NCI-H2227 treated with DMSO at 0.1 percent for 48 hours (cell line): ENCODE results near the gene NUCB1.
"Not testable (repeated sequence)": the region's sequence is repeated elsewhere in the genome, so short reads cannot be mapped to it uniquely, and the experiment has no call there.

Experiments used
- DNase-seq: peaks from one replicate; lab custom pipeline; 2025; lab: John Stamatoyannopoulos, UW

Gene NUCB1

DNA sequence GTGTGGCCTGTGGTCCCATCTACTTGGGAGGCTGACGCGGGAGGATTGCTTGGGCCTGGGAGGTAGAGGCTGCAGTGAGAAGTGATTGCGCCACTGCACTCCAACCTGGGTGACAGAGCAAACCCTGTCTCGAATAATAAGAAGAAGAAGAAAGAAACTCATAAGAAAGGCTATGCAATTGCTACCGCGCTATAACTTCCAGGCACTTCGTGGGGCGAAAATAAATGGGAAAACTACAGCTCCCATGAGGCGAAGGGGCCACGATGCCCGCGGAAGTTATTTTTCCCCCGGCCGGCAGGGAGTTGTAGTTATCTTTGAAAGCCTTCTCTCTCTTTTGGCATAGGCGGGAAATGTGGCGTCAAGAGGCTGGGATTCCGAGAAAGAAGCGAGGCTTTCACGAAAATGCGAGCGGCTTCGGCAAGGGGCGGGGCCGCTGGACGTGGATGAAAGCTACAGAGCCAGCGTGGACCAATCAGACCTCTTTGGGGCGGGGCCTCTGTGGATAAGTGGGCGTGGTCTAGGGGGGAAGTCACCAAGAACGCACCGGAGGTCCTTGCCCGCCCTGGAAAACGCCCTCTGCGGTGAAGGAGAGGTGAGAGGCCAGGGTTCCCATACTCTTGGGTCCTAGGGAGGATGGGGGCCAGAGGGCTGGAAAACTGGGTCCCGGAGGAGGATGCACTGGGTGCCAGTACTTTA is at the start of gene NUCB1:
TSS of gene NUCB1 (plus strand) at position 532 of the 696 bp plus-strand sequence. CDS start 485 bp downstream, outside the sequence.
- DNase-seq: peak; percentile 86

DNA sequence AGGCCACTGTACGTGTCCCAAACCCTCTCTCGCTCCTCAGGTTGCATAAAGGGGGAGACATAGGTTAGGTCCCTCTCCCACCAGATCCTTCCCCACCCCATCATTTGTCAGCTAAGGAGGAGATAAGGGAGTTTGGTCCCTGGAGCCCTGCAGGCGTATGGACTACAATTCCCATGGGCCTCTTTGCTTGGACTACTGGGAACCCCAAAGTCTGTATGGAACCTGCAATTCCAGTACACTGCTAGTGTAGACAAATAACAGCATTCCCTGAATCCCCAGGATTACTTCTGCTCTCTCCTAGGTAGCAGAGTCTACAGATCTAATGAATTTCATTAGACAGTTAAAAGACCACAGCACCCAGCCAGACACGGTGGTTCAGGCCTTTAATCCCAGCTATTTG is 47.8 kb upstream of the NUCB1 start:
- no peak for DNase-seq

DNA sequence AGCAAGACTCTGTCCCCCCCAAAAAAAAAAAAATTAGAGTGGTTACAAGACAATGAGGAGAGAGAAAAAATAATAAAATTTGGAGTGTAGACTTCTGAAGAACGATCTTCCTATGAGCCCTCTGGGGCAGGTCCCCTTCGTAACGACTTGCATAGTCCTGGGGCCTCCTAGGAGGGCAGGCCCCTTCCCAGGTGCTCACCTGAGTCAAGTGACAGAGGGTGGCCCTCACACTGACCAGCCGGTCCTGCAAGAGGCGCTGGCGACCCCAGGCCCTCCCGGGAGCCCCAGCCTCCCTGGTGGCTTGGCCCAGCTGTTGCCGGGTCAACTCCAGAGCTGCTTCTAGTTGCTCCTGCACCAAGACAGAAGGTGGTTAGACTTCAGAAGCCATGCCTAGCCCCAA is 46.6 kb upstream of the NUCB1 start:
- no peak for DNase-seq

DNA sequence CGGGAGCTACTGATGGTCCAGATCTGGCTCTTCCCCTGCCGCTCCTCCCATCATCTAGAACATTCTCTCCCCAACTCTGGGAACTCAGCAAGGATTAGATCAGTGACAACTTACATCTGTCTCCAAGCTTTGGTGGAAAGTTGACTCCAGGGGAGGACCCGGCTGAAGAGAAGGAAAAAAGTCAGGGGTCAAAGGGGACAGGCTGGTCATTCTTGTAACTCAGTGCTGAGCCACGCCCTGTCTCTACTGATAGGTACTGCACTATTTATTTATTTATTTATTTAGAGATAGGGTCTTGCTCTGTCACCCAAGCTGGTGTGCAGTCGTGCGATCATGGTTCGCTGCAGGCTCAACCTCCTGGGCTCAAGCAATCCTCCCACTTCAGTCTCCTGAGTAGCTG is 46.0 kb upstream of the NUCB1 start:
- DNase-seq: no peak

DNA sequence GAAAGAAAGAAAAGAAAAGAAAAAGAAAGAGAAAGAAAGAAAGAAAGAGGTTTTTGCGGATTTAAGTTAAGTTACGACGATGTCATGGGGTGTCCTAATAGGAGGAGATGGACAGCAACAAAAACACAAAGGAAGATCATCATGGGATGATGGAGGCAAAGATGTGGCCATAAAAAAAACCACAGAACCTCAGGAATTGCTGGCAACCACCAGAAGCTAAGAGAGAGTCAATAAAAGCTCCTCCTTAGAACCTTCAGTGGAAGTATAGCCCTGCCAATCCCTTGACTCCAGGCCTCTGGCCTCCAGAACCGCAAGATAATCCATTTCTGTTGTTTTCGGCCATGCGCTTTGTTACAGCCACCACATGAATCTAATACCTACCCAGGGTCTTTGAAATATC is 43.2 kb upstream of the NUCB1 start:
- no peak for DNase-seq

DNA sequence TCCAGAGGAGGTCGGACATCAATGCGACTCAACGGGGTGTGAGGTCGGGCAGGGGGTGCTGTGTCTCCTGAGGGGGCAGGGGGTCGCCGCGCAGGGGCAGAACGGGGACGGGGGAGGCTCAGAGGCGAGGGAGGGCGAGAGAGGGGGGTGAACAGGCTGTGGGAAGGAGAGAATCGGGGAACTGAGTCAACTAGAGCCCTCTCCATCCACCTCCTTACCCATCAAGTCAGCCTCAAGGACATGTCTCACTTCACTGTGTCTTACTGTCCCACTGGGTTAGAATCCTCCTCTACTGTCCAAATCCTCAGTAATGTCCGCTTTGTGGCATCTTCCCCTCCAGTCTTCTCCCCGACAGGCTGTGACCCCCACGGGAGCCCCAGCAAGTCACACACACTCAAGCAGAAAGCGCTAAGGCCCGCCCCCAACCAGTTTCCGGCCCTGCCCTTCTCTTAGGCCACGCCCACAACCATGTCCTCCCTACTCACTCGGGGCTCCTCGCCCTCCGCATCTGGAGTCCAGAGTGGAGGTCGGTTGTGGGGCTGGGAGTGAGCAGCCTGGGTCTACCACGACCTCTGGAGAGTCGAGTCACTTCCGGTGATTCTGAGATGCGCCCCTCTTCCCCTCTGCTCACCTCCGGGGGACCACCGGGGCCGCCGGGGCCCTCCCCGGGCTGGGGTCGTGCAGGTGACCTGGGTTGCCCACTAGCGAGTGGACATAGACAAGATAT is 41.0 kb upstream of the NUCB1 start:
- DNase-seq: no peak

DNA sequence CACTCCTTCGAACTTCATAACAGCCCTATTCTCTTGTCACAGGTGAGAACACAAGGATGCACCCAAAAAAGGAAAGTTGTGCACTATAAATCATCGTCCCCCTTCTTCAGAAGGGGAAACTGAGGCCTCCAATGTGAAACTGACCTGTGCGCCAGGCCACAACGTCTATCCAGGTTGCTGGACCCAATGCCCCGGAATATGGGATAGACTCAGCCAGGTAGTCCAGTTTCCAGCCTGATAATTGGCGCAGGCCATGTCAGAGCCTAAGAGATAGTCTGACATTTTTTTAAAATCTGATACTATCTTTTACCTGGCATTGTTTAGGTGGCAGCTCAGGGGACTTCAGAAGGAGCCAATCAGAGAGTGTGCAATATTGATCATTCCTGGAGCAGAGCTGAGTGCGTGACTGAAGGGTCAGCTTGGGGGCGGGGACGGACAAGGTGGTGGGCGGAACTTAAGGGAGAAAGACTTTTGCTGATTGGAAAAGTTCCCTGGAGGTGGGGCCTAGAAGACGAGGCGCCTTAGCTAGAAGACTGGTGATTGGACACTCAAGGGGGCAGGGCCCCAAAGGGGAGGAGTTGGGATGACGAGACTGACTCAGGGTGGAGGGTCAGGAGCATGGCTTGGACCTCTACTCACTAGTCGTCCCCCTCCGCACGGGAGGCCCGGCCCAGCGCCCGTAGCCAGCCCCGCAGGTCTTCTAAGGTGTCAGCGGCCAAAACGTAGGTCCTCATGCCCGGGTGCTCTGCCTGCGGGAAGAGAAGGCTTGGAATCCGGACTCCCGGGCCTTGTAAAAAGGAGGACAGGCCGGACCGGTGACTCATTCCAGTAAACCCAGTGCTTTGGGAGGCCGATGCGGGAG is 40.2 kb upstream of the NUCB1 start:
- DNase-seq: no peak

DNA sequence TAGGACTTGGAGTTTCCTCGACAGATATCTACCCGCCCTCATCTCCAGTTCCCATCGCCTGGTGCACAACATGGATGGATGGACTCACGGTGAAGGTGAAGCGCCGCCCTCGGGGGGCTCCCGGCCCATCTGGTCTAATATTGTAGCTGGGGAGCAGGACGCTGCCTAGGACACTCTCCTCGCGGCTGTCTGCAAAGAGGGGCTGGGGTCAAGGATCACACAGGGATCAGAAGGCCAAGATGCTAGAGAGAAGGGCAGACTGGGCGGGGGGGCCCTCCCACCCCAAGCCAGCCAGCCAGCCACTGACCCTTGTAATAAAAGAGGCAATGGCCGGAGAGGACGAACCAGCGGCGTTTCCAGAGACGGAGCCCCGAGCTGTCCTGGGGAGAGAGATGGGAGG is 38.8 kb upstream of the NUCB1 start:
- DNase-seq: no peak

DNA sequence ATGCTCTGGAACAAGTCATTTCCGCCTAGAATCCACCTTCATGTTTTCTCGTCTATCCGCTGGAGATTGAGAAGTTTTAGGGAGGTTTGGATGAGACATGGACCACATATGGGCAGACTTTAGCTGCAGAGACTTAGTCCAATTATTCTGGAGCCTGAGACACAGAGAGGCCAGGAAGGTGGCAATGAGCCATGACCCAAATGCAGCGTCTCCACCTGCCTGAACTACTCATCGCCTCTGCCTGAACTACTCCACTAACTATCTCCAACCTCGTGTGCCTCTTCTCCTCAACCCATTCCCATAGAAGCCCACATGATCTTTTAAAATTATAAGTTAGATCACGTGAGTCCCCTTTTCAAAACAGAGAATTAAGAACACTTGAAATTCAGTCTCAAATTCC is 37.3 kb upstream of the NUCB1 start:
- no peak for DNase-seq

DNA sequence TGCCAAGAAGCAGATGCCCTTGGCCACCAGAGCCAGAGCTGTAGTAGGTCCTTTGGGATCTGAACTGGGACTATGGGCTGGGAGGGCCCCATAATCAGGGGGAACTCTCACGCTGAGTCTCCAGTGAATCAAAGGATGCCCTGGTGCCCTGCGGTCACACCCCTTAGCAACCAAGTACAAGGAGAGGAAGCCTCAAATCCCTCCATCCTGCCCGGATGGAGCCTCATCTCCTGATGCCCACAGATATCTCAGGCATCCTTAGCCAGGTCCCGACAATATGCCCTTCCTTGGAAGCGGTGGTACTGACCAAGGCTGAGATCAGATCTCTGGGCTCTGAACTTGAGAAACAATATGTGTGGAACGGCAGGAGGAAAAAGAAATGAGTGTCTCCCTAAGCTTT is 33.4 kb upstream of the NUCB1 start:
- no peak for DNase-seq

DNA sequence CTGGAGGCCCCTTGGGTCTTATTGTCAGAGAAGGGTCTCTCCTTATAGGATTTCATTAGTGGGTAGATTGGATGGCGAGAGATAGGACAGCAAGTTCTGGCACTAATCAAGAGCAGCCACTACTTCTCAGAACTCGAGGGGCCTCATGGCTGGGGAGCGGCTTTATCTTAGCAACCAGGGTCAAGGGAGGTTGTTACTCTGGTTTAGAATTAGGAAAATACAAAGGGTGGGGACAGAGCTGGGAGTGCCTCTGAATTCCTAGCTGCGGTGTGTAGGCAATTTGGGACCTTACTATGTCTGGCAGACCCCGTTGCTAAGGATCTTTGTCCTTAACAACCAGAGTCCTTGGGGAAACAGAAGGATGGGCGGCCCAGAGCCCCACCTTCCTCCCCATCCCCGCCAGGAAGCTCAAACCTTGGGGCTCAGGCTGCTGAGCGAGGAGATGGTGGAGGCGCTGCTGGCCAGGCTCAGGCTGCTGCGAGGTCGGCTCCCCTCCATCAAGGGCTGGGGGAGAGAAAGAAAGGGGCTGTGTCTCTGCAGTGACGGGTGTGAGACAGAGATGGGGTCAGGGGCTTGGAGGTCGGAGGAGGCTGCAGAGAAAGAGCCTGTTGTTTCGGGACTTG is 32.9 kb upstream of the NUCB1 start:
- DNase-seq: no peak

DNA sequence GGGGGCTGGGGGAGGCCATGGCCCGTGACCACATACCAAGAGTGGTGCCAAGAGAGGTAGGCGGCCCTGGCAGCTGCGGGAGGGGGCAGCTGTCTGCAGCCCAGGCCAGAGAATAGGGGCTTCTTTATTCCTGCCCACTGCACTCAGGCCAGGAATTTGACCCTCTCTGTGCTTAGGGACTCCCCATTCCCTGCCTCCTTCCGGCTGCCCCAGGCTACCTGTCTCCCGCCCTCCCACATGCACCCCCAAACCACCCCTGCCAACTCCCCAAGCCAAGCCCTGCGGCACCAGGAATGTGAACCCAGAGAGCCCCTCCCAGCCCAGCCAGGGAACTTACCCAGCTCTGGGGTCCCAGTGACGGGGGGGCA is 32.4 kb upstream of the NUCB1 start:
- DNase-seq: no peak

DNA sequence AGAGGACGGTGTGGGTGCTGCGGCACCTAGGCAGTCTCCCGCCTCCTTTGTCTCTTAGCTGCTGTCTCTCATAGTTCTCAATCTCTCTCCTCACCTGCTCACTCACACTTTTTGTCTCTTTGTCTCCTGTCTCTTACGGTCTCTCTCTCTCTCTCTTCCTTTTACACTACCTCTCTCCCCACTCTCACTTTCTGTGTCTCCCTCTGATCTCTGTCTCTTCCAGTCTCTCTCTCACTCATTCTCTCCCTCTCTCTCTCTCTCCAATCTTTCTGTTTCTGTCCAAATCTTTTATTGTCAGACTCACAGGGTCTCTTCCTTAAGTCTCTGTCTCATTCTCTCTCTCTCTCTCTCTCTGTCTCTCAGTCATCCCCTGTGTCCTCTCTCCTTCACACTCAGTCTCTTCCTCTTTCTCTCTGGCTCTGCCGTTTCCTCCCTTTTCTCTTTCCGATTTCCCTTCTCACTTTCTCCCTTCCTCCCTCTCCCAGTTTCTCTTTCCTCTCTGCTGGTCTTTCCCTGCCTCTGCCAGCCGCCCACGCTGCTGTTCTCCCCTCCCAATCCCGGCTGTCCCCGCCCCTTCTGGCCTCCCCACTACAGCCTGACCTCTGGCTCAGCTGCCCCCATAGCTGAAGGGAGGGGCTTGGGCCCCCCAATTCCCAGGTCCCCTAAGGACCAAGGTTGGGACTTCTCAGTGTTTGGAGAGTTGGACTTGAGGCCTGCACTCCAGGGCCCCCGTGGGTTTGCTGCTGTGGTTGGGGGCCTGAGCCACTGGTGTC is 31.8 kb upstream of the NUCB1 start, which contains the start of gene PLEKHA4:
TSS of gene PLEKHA4 (minus strand) at position 504 of the 773 bp plus-strand sequence. CDS start 997 bp downstream, outside the sequence.
- DNase-seq: no peak

DNA sequence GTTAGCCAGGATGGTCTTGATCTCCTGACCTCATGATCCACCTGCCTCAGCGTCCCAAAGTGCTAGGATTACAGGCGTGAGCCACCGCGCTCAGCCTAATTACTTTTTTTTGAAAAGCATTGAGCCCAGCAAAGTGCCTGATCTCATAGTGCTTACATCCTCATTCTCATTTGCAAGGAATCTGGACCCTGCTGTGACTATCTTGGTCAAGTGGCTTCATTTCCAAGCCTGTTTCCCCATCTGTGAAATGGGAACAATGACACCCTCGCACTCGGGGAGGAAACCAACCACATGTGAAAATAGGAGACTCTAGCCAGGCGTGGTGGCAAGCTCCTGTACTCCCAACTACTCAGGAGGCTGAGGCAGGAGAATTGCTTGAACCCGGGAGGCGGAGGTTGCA is 30.1 kb upstream of the NUCB1 start:
- DNase-seq: no peak

DNA sequence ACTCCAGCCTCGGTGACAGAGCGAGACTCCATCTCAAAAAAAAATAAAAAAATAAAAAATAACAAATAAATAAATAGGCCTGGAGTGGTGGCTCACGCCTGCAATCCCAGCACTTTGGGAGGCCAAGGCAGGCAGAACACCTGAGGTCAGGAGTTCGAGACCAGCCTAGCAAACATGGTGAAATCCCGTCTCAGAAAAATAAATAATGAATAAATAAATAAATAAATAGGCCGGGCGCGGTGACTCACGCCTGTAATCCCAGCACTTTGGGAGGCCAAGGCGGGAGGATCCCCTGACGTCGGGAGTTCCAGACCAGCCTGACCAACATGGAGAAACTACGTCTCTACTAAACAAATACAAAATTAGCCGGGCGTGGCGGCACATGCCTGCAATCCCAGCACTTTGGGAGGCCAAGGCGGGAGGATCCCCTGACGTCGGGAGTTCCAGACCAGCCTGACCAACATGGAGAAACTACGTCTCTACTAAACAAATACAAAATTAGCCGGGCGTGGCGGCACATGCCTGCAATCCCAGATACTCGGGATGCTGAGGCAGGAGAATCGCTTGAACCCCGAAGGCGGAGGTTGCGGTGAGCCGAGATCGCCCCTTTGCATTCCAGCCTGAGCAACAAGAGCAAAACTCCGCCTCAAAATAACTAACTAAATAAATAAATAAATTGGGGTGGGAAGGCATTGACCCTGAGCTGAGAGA is 28.5 kb upstream of the NUCB1 start:
- not testable (repeated sequence) for DNase-seq

DNA sequence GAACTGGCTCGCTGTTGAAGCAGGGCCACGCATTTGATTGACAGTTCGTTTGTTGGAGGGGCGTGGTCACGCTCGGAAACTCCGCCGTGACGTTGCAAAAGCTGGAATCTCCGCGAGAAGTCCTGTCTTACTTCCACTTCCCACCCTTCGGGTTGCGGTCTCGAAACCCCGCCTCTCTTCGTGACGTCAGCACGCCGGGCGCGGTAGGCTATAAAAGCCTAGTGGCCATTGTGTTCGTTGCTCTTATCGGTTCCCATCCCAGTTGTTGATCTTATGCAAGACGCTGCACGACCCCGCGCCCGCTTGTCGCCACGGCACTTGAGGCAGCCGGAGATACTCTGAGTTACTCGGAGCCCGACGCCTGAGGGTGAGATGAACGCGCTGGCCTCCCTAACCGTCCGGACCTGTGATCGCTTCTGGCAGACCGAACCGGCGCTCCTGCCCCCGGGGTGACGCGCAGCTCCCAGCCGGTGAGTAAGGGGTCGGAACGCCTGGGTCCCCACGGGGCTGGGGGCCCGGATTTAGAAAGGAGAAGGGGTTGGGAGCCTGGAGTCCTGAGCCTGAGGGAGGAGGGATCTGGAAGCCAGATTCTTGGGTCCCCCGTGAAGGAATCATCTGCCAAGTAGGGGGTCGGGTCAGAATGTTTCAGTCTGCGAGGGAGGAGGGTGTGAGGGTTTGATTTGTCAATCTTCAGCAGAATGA is 27.8 kb upstream of the NUCB1 start, which contains the start of gene PPP1R15A:
TSS of gene PPP1R15A (plus strand) at position 240 of the 702 bp plus-strand sequence. CDS start 813 bp downstream, outside the sequence.
- peak; percentile 93 for DNase-seq

DNA sequence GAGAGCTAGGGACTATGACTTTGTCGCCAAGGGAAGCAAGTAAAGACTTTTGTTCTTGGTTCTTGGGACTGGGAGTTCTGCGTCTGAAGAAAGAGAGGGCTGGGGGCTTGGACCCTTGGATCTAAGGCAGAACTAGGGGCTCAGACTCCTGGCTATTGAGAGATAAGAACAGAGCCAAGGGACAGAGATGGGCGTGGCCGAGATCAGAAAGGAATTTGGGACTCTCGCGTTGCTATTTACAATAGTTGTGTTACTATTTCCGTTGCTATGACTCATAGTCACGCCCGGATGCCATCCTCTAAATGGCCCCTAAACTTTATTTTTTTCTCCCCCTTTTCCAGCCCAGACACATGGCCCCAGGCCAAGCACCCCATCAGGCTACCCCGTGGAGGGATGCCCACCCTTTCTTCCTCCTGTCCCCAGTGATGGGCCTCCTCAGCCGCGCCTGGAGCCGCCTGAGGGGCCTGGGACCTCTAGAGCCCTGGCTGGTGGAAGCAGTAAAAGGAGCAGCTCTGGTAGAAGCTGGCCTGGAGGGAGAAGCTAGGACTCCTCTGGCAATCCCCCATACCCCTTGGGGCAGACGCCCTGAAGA is 27.1 kb upstream of the NUCB1 start:
- DNase-seq: peak; percentile 27

DNA sequence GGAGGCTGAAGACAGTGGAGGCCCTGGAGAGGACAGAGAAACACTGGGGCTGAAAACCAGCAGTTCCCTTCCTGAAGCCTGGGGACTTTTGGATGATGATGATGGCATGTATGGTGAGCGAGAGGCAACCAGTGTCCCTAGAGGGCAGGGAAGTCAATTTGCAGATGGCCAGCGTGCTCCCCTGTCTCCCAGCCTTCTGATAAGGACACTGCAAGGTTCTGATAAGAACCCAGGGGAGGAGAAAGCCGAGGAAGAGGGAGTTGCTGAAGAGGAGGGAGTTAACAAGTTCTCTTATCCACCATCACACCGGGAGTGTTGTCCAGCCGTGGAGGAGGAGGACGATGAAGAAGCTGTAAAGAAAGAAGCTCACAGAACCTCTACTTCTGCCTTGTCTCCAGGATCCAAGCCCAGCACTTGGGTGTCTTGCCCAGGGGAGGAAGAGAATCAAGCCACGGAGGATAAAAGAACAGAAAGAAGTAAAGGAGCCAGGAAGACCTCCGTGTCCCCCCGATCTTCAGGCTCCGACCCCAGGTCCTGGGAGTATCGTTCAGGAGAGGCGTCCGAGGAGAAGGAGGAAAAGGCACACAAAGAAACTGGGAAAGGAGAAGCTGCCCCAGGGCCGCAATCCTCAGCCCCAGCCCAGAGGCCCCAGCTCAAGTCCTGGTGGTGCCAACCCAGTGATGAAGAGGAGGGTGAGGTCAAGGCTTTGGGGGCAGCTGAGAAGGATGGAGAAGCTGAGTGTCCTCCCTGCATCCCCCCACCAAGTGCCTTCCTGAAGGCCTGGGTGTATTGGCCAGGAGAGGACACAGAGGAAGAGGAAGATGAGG is 26.4 kb upstream of the NUCB1 start:
- DNase-seq: no peak
